Fibroblast of peridontal ligament (primary cell): ENCODE data around the gene INTU.
A peak's percentile ranks its signal among the peaks of the same experiment; 100 is the strongest.
"Not testable (repeated sequence)": the region's sequence is repeated elsewhere in the genome, so short reads cannot be mapped to it uniquely, and the experiment has no call there.

Experiments used
- DNase-seq: peaks from one replicate; pipeline ENCODE4 v3.0.0-alpha.2; 2010; ENCODE audit errors: extremely low read depth

Gene INTU

DNA sequence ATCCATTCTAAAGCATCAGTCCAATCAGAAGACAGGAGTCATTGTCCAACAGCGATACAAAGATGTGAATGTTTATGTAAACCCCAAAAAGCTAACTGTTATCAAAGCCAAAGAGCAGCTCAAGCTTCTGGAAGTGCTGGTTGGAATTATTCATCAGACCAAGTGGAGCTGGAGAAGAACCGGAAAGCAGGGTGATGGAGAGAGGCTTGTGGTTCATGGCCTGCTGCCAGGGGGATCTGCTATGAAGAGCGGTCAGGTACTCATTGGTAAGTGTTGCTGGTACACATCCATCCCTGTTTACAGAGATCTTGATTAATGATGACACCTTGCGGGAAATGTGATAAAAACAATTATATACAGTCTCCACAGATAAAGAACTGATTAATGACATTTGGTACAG is 11.0 kb downstream of the INTU start:
- no peak for DNase-seq

DNA sequence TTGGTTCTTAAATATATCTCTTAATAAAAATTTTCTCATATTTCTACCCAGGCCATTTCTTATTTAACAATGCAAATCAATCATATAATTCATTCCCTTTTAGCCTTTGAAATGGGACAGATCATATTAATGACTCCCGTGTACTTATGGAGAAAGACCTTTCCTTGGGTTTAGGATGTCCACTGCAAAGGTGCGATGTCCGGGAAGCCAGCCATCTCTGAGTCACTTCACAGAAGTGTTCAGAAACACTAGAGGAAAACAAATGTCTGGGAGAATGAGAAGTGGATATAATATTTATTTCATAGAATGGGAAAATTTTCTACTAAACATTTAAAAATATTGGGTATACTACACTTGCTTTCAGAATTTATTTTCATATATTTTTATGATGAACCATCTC is 15.3 kb downstream of the INTU start:
- no peak for DNase-seq

DNA sequence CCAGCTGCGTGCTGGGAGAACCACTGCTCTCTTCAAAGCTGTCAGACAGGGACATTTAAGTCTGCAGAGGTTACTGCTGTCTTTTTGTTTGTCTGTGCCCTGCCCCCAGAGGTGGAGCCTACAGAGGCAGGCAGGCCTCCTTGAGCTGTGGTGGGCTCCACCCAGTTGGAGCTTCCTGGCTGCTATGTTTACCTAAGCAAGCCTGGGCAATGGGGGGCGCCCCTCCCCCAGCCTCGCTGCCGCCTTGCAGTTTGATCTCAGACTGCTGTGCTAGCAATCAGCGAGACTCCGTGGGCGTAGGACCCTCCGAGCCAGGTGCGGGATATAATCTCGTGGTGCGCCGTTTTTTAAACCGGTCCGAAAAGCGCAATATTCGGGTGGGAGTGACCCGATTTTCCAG is 22.8 kb downstream of the INTU start:
- not testable (repeated sequence) for DNase-seq

DNA sequence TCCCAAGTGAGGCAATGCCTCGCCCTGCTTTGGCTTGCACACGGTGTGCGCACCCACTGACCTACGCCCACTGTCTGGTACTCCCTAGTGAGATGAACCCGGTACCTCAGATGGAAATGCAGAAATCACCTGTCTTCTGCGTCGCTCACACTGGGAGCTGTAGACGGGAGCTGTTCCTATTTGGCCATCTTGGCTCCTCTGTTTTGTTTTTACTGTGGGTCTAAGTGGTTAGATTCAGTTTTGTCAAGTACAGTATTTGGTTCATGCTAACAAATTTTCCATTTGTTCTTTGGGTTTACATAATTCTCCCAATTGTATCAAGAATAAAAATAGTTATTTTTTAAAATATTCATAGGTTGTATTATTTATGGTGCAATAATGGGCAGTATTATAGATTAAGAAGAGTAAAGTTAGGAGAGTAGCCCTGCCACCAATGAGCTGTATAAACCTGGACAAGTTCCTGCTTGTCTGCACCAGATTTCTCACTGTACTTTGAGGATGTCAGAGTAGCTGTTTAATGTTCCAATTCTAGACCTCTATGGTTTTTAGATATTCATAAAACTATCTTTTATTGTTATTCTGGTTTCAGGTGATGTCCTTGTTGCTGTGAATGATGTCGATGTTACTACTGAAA is 23.4 kb downstream of the INTU start:
- DNase-seq: no peak

DNA sequence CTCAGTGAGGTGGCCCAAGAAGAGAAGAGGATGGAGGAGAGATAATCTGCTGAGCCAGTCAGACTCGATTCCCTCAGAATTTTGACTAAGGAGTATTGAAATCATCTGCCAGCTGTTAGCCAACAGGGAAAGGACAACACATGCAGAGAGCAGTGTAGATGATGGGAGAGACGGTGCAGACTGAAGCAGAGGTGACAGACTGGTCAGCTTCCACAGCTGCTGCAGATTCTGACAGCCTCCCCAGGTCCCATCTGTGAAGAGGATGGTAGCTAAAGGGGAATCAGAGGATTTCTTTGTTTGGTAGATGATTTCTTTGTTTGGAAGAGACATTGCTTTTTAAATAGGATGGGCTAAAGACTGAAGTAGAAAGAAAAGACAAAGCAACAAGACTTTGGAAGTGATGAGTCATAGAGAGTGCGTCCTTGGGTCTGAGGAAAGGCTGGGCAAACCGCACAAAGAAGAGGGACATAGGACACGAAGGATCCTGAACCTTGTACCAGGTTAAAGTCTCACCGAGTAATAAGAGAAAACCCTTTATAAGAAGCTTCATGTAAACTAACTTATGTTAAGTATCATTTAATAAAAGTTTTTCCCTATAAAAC is 27.6 kb downstream of the INTU start:
- DNase-seq: no peak

DNA sequence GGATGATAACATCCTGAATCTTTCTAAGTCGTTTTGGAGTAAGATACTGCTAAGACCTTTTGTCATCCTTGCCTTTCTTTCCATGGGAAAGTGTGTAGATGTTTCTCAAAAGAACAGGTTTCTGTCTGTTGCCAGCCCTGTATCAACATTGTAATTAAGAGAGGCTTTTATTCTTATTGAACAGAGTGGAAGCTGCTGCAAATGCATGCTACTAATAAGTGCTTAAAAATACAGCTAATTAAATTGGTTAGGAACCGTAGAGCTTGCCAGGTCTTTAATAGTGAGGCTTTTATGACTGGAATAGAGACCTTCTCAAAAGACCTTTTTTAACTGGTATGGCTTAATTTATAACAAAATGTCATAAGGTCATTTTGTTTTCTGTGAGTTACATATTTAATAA is 34.4 kb downstream of the INTU start:
- DNase-seq: no peak

DNA sequence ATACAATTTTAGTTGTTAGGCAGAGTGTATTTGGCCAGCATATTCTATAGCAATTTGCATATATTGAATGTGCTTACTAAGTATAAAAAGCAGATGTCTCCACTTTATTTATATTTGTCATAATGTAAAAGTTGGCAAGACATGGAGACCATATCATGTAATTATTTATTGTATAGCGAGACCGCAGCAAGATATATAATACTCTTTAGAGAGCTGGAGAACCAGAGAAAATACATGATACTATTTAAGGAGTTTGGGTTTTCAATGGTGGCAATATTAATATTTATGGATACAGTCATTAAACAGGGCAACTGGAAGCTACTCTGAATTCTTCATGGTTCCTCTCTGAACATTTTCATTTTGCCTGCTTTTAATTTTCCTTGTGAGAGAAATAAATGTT is 35.0 kb downstream of the INTU start:
- DNase-seq: no peak

DNA sequence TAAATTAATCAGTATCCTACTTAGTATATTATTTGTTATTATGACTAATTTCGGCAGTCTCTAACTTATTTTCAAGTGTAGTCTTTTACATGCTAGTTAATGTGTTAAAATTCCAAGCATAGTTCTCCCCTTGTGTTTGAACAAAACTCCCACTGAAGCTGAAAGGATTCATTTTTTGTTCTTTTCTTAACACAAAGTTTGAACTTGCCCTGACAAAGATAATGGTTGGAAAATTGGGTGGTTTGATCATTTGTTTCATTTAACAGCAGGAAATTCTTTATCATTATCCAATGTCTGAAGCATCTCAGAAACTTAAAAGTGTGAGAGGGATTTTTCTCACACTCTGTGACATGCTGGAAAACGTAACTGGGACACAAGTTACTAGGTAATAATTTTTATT is 36.0 kb downstream of the INTU start:
- no peak for DNase-seq

DNA sequence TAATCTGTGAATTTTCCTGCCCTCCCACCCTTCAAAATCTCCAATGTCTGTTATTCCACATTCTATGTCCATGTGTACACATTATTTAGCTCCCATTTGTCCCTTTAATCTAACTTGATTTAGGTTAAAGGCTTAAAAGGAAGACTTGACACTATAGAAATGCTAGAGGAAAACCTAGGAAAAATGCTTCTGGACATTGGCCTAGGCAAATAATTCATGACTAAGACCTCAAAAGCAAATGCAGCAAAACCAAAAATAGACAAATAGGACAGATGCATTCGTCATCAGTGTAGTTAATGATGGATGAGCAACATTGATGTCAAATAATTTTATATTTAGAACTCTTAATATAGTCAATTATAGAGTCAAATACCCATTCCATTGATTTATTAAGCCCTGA is 36.9 kb downstream of the INTU start:
- DNase-seq: no peak

DNA sequence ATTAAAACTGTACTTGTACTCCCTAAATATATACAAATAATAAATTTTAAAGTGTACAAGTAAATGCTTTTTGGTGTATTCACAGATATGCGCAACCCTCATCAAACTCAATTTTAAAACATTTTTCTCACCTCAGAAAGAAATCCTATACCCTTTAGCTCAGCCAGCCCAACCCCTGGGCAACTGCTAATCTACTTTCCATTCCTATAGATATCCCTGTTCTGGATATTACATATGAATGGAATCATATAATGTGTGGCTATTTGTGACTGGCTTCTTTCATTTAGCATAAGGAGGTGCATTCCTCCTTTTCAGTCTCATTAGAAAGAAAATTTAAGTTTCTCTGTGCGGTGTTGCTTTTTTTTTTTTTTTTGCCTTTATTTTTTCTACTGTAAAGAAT is 39.4 kb downstream of the INTU start:
- DNase-seq: no peak

DNA sequence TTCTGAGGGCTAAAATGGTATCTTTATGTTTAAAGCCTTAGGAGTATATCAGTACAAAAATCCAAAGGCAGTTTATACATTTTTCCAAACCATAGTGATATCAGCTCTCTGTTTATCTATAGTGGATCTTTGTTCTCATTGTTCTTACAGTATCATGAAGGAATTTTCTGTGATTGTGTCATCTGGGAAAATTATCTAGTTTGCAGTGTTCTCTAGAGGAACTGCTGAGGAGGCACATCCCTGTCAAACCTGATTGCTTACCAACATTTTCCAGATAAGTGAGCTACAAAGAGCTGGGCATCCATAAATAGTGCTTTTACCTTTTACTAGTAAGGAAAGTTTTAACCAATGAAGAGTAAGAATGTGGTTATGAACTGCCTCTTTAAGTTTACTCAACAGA is 52.5 kb downstream of the INTU start:
- DNase-seq: peak; percentile 27

DNA sequence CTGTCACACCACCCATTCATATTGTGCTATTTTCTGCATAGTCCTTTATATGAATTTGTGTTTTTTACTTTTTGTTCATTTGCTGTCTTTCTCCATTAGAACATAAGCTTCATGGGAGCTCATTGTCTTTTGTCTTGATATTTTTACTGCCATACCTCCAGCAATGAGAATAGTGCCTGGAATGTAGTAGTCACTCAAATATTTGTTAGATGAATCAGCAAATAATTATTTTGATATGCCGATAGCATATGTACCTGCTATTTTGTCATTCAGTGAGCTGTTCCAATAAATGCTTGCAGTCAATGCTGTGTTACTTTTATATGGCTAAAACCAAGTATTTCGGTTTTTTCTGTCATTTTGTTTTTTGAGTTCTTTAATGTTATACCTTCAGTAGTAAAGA is 53.9 kb downstream of the INTU start:
- DNase-seq: no peak

DNA sequence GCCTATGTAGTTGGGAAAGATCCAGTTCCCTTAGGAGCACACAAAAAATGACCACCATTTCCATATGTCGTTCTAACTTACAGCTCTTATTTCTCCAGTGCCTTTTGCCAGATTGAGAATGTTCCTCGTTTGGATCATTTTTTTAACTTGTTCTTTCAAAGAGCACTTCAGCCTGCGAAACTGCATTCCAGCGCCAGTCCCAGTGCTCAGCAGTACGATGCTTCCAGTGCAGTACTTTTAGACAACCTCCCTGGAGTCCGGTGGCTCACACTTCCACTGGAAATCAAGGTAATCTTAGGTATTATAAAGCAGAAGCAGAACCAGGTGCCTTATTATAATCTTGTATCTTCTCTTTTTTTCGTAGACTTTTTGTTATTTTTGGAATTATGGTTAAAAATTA is 54.8 kb downstream of the INTU start:
- DNase-seq: no peak

DNA sequence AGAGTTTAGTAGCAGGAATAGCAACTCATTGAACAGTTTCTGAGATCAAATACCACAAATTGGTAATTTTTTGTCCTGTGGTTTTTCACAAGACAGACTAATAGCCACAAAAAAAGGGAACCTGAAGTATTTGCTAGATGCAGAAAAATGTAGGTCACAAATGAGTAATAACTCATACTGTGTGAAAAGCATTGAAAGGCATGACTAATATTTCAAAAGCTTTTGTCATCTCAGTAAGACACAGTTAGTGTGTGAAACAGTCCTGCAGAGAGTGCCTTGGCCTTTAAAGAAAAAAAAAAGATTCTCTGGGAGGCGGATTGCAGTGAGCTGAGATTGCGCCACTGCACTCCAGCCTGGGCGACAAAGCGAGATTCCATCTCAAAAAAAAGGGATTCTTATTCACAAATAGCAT is 66.0 kb downstream of the INTU start:
- peak; percentile 50 for DNase-seq

DNA sequence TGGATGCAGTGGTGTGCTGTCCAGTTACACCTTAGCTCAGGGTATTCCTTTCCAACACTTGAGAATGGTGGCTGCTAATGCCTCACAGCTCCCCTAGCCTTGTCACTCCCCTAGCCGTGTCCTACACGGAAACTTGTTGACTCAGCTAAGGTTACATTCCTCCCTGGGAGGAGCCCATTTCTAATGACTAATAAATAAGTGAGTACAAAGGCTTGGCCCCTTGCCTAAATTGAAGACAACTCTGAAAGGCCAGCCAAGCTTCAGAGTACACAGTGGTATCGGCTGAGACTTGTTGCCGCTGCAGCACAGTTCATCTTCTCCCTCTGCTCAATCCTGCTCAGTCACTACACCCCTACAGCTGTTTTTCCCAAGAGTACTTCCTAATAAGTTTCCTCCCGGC is 76.2 kb downstream of the INTU start:
- DNase-seq: no peak

DNA sequence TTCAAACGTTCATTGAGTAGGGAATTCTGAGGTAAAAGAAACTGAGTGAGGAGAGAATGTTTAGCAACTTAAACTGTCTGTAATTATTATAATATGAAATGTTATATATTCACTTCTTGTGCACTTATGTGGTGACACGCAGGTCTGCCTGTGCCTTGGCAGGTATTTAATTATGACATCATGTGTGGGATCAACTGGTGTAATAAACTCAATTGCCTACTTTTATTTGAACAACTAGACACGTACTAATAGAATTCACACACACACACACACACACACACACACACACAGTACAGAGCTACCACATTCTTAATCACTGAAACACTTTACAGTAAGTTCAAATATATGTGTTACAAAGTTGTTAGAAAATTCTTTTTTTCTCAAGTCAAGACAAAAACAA is 76.7 kb downstream of the INTU start:
- DNase-seq: no peak

DNA sequence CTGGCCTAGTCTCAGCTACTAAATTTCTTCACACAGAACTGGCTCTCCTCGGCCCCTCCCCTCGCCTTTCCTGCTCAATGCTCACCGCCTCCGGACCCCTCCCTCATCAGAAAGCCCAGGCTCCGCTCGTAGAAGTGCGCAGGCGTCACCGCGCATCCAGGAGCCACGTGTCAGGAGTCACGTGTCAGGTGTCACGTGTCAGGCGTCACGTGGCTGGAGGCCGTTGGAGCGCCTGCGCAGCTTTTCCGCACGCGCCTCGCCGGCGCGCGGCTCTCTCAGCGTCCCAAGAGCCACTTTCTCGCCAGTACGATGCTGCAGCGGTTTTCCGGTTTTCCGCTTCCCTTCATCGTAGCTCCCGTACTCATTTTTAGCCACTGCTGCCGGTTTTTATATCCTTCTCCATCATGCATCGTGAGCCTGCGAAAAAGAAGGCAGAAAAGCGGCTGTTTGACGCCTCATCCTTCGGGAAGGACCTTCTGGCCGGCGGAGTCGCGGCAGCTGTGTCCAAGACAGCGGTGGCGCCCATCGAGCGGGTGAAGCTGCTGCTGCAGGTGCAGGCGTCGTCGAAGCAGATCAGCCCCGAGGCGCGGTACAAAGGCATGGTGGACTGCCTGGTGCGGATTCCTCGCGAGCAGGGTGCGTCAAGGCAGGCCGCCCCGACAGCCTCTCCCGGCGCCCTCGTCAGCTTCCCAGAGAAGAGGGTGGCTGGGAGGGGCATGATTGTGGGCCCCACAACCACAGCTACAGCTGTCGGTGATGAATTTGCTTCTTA is 97.6 kb downstream of the INTU start, which contains the start of gene SLC25A31:
TSS of gene SLC25A31 (plus strand) at position 259 of the 772 bp plus-strand sequence. CDS start at position 405, 146 bp downstream.
- DNase-seq: no peak

DNA sequence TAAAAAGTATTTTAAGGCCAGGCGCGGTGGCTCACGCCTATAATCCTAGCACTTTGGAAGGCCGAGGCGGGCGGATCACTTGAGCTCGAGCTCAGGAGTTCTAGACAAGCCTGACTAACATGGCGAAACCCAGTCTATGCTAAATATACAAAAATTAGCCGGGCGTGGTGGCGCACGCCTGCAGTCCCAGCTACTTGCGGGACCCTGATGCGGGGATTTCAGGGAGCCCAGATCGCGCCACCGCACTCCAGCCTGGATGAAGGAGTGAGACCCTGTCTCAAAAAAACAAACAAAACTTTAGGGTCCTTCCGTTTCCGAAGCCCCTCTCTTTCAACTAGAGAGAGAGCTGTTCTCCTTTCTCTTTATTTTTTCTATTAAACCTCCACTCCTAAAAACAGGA is 98.6 kb downstream of the INTU start:
- no peak for DNase-seq

DNA sequence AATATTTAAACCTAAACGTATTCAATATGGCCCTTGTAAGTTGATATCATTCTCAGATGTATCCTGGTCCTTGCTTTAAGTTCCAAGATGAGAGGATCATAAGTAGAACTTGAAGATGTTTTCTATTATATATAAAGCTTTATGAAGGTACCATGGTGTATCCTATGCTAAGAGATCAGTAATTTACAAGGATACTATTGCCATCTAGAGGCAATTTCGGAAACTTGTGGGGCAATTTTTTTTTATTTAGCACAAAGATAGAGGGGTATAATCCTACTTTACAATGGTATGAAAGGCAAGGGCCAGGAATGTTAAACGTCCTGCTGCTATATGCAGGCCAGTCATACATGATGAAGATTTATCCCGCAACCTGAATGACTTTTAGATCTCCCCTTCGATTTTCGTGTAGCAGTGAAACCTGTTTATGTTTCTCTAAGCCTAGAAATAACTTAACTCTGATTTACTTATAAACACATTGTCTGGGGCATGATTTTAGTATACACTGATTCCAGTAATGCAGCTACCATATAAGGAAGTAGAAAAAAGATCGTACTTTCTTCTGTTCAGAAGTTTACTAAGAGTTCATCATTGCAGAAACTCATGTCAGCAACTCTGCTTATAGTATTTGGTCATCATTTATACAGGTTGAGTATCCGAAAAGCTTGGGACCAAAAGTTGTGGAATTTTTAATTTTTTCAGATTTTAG is 100.0 kb downstream of the INTU start:
- DNase-seq: peak; percentile 73

DNA sequence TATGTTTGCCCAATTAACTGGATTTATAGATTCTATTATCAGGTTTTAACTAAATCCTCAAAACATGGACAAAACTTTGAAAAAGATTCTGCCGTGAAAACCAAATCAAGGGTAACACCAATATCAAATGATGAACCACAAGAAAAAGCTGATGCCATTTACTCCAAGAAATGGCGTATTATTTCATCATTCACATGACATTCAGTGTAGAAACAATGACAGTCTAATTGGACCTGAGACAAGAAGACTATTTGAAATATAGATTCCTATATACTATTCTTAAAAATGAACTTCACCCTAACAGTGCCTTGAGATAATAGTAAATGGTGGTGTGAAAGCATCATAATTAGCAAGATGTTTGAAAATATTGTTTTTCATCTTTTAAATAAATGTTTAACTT is 102.2 kb downstream of the INTU start:
- DNase-seq: no peak

DNA sequence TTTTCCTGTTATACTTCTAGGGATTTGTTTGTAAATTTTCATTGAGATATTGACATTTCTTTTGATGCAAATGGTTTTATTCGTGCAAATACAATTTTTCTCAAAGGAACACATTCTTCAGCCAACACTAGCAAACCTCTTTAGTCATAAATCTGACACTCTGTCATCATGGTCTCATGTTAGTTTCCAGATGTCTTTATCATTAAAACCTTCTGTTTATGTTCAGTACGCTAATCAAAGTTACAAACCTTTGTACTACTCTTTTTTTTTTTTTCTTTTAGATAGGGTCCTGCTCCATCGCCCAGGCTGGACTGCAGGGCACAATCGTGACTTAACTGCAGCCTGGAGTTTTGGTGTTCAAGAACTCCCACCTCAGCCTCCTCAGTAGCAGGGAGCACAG is 104.5 kb downstream of the INTU start:
- DNase-seq: no peak

DNA sequence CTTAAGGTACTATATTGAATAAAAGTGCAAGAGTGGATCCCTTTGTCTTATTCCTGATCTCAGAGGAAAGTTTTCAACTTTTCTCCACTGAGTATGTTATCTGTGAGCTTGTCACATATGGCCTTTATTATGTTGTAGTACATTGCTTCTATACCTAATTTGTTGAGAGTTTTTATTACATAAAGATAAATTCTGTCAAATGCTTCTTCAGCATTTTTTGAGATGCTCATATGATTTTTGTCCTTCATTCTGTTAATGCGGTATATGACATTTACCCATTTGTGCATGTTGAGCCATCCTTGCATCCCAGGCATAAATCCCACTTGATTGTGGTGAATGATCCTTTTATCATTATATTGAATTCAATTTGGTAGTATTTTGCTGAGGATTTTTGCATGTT is 108.5 kb downstream of the INTU start:
- DNase-seq: no peak

DNA sequence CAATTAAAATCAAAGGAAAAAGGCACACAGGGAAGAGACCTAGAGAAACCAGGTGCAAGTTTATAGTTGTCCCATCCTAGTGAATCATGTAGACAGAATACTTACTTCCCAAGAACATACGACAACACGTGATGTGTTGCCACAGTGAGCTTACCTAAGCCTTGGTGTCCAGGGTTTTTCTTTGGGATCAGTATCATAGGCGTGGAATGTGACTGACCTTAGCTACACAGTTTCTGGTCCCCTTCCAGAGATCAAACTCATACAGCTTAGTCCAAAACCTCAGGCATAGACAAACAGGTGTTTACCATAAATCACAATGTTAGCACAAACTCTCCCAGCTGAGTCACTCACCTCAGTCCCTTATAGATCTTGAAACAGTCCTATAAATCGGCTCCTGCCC is 115.1 kb downstream of the INTU start:
- no peak for DNase-seq
